Fibroblast of skin of right biceps (primary cell): ENCODE data around the gene DAZL.

Experiments
- DNase-seq: peaks from one replicate; pipeline ENCODE4 v3.0.0-alpha.2; 2013

DAZL gene

GRCh38 chr3:16538507-16538906 is 66.7 kb downstream of the DAZL start:
- no peak for DNase-seq

GRCh38 chr3:16536996-16537395 is 68.2 kb downstream of the DAZL start:
- DNase-seq, result no peak
